Trophoblast cell (in vitro differentiated cells and primary cell): ENCODE data around the gene TMEM14B.

Source experiments
- DNase-seq, 2 donors: peaks; one replicate each; pipeline ENCODE4 v3.0.0-alpha.2; 2016
- H2AFZ ChIP-seq: 2 replicates; pipeline ENCODE4 v1.6.1; 2013; ENCODE audit warnings: low read length, moderate library complexity, mild to moderate bottlenecking; ENCODE audit not compliant: insufficient read depth, poor library complexity
- H2AK5ac ChIP-seq: 2 replicates; pipeline ENCODE4 v1.6.1; 2013; ENCODE audit warnings: mild to moderate bottlenecking, low read length
- H2BK120ac ChIP-seq: 2 replicates; pipeline ENCODE4 v1.6.1; 2013; ENCODE audit warnings: low read length, mild to moderate bottlenecking, moderate library complexity; ENCODE audit not compliant: insufficient read depth, poor library complexity
- H2BK12ac ChIP-seq: 2 replicates; pipeline ENCODE4 v1.6.1; 2013; ENCODE audit warnings: mild to moderate bottlenecking, low read length, moderate library complexity
- H2BK5ac ChIP-seq: 2 replicates; pipeline ENCODE4 v1.6.1; 2013; ENCODE audit warnings: low read length, low read depth, moderate library complexity, mild to moderate bottlenecking; ENCODE audit not compliant: poor library complexity
- H3K14ac ChIP-seq: 2 replicates; pipeline ENCODE4 v1.6.1; 2013; ENCODE audit warnings: mild to moderate bottlenecking, low read length
- H3K18ac ChIP-seq: 2 replicates; pipeline ENCODE4 v1.6.1; 2013; ENCODE audit warnings: mild to moderate bottlenecking, low read length
- H3K23ac ChIP-seq: 2 replicates; pipeline ENCODE4 v1.6.1; 2013; ENCODE audit warnings: low read length
- H3K27ac ChIP-seq: 2 replicates; pipeline ENCODE4 v1.5.1; 2013; ENCODE audit warnings: low read depth, mild to moderate bottlenecking, inconsistent platforms, low read length, moderate library complexity
- H3K27me3 ChIP-seq: 2 replicates; pipeline ENCODE4 v1.6.1; 2013; ENCODE audit warnings: inconsistent platforms, mild to moderate bottlenecking, low read length, moderate library complexity; ENCODE audit not compliant: insufficient read depth
- H3K36me3 ChIP-seq, 2 experiments: 1 replicate in 1 of 2; 2 replicates in 1 of 2; pipeline ENCODE4 v1.6.1; 2013; ENCODE audit warnings: low read length in 2 of 2, mild to moderate bottlenecking in 2 of 2, moderate library complexity in 1 of 2; ENCODE audit not compliant: insufficient read depth in 2 of 2, control insufficient read depth in 1 of 2
- H3K4ac ChIP-seq: 2 replicates; pipeline ENCODE4 v1.6.1; 2013; ENCODE audit warnings: low read depth, mild to moderate bottlenecking, low read length, moderate library complexity
- H3K4me1 ChIP-seq, 2 experiments: 1 replicate in 1 of 2; 2 replicates in 1 of 2; pipeline ENCODE4 v1.6.1; 2013; ENCODE audit warnings: low read length in 2 of 2, mild to moderate bottlenecking in 2 of 2, moderate library complexity in 1 of 2; ENCODE audit not compliant: insufficient read depth in 2 of 2, control insufficient read depth in 1 of 2
- H3K4me2 ChIP-seq: 2 replicates; pipeline ENCODE4 v1.6.1; 2013; ENCODE audit warnings: inconsistent platforms, mild to moderate bottlenecking, low read length, moderate library complexity
- H3K4me3 ChIP-seq: 2 replicates; pipeline ENCODE4 v1.5.1; 2013; ENCODE audit warnings: mild to moderate bottlenecking, low read depth, low read length, inconsistent platforms
- H3K79me1 ChIP-seq: one replicate; pipeline ENCODE4 v1.6.1; 2013; ENCODE audit warnings: low read length
- H3K79me2 ChIP-seq: 2 replicates; pipeline ENCODE4 v1.6.1; 2013; ENCODE audit warnings: low read length, mild to moderate bottlenecking; ENCODE audit not compliant: control insufficient read depth, insufficient read depth, poor library complexity
- H3K9ac ChIP-seq: 2 replicates; pipeline ENCODE4 v1.6.1; 2013; ENCODE audit warnings: mild to moderate bottlenecking, low read length
- H3K9me3 ChIP-seq: 2 replicates; pipeline ENCODE4 v1.6.1; 2013; ENCODE audit warnings: low read depth, mild to moderate bottlenecking, control low read depth, inconsistent platforms, low read length; ENCODE audit not compliant: insufficient read depth
- H4K12ac ChIP-seq: 2 replicates; pipeline ENCODE4 v1.6.1; 2013; ENCODE audit warnings: low read depth, mild to moderate bottlenecking, low read length, moderate library complexity
- H4K8ac ChIP-seq: 2 replicates; pipeline ENCODE4 v1.6.1; 2013; ENCODE audit warnings: low read depth, mild to moderate bottlenecking, low read length, moderate library complexity
- H4K91ac ChIP-seq: one replicate; pipeline ENCODE4 v1.6.1; 2013; ENCODE audit warnings: low read depth, mild to moderate bottlenecking, low read length, moderate library complexity
- WGBS: extraction: QIAGEN DNeasy Blood & Tissue Kit; methylation state at CpG from one replicate; pipeline ENCODE4 v1.1.7; 2013; ENCODE audit warnings: missing lambda C conversion rate; ENCODE audit not compliant: insufficient read length, insufficient coverage; ENCODE audit errors: extremely low coverage; 5-methylcytosine and 5-hydroxymethylcytosine counted together

The TMEM14B gene

DNA sequence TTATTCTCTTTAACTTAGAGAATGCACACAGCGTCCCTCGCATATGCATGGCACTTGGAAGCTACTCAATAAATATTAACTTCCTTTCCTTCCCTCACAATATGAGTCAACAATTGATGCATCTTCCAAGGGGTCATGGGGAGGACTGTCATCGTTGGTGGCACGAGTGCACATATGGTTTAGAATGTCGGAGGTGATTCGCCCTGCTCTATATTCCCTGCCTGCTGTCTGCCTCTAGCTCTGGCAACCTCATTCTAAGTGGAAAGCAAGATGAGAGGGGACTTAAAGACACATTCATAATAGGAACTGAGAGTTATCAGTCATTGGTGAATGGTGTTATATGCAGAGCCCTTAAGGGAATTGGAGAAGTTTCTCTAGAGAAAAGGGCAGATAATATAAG is 46.1 kb downstream of the TMEM14B start:
- H3K27ac ChIP-seq = no peak overlapping the region
- no peak overlapping the region for H3K18ac ChIP-seq
- H2AK5ac ChIP-seq = no peak overlapping the region
- no peak overlapping the region for H3K4me3 ChIP-seq
- H4K91ac ChIP-seq = no peak overlapping the region
- no peaks in the 10 kb centered on the region for H3K4me1 ChIP-seq
- H3K27me3 ChIP-seq = no peaks in the 10 kb centered on the region
- no peak overlapping the region for H4K12ac ChIP-seq
- no peaks in the 10 kb centered on the region for H3K9me3 ChIP-seq
- H4K8ac ChIP-seq = no peak overlapping the region
- WGBS = no CpG with 5 or more reads among the region's 6 CpGs
- H3K36me3 ChIP-seq = peaks cover 3% of the 10 kb centered on the region in 2 experiments
- H3K23ac ChIP-seq = no peak overlapping the region
- H3K14ac ChIP-seq = no peak overlapping the region
- H3K4me2 ChIP-seq = no peak overlapping the region
- no peak overlapping the region for H3K9ac ChIP-seq
- H2BK12ac ChIP-seq = no peak overlapping the region
- no peak overlapping the region for H2BK5ac ChIP-seq
- H3K79me2 ChIP-seq = no peaks in the 10 kb centered on the region
- no peak overlapping the region for H2BK120ac ChIP-seq
- no peak overlapping the region for H2AFZ ChIP-seq
- DNase-seq = no peak
- no peaks in the 10 kb centered on the region for H3K79me1 ChIP-seq
- H3K4ac ChIP-seq = no peak overlapping the region

DNA sequence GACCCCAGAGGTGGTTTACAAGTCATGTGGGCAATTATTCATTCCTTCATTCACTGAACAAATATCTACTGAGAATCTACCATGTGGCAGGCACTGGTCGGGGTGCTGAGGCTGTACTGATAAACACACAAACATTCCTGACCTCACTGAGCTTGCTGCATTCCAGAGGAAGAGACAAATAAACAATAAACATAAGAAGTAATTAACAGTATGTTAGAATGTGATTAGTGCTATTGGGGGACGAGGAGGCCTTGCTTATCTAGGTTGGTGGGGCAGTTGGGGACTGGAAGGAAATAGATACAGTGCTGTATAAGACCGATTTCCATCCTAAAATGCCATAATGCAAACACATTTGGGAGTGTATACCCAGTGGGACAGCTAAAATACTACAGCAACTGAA is 46.6 kb downstream of the TMEM14B start:
- H2BK12ac ChIP-seq = no peak overlapping the region

DNA sequence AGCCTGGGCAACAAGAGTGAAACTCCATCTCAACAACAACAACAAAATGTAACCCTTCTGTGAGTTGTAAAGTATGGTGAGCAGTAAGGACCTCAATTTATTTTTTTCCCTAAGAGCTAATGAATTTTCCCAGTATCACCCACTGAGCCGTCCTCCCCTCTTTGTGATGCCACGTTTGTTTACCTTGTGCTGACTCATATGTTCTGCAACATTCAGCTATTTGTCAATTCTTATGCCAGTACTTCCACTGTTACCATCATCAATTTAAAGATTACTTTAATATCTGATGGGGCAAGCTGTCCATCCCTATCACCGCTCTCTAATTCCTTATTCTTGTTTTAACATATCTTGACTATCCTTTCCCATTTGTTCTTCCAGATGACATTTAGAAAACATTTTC is 53.2 kb downstream of the TMEM14B start:
- no peak overlapping the region for H4K12ac ChIP-seq
- no peak overlapping the region for H2AFZ ChIP-seq
- no peak overlapping the region for H3K4me2 ChIP-seq
- no peak overlapping the region for H3K27ac ChIP-seq
- H3K4me3 ChIP-seq = no peak overlapping the region
- DNase-seq = no peak
- H3K23ac ChIP-seq = no peak overlapping the region
- no peak overlapping the region for H2BK5ac ChIP-seq
- no peak overlapping the region for H3K9ac ChIP-seq
- H3K4me1 ChIP-seq = no peaks in the 10 kb centered on the region
- H3K79me2 ChIP-seq = no peaks in the 10 kb centered on the region
- H3K9me3 ChIP-seq = no peaks in the 10 kb centered on the region
- H3K14ac ChIP-seq = no peak overlapping the region
- H3K4ac ChIP-seq = no peak overlapping the region
- H3K27me3 ChIP-seq = no peaks in the 10 kb centered on the region
- no peaks in the 10 kb centered on the region for H3K79me1 ChIP-seq
- WGBS = 100% methylated on average over 1 of the region's 3 CpGs
- no peak overlapping the region for H4K8ac ChIP-seq
- H3K18ac ChIP-seq = no peak overlapping the region
- no peak overlapping the region for H2BK120ac ChIP-seq
- no peak overlapping the region for H2AK5ac ChIP-seq
- no peak overlapping the region for H2BK12ac ChIP-seq
- peaks cover 0 to 3% of the 10 kb centered on the region in 2 experiments for H3K36me3 ChIP-seq
- H4K91ac ChIP-seq = no peak overlapping the region

More for the DNA sequence above, 46.6 kb downstream of the TMEM14B start:
- Histone ChIP-seq H3K4me2 (no peak overlapping the region), H3K9ac (no peak overlapping the region), H4K91ac (no peak overlapping the region), H3K27ac (no peak overlapping the region), H2AK5ac (no peak overlapping the region), H3K14ac (no peak overlapping the region), H3K27me3 (no peaks in the 10 kb centered on the region), H3K36me3 (peaks cover 3% of the 10 kb centered on the region in 2 experiments), H4K8ac (no peak overlapping the region), H3K9me3 (no peaks in the 10 kb centered on the region), H3K23ac (no peak overlapping the region), H2AFZ (no peak overlapping the region), H3K18ac (no peak overlapping the region), H3K4ac (no peak overlapping the region), H4K12ac (no peak overlapping the region), H2BK5ac (no peak overlapping the region), H3K4me1 (no peaks in the 10 kb centered on the region), H2BK120ac (no peak overlapping the region), H3K79me2 (no peaks in the 10 kb centered on the region), H3K79me1 (no peaks in the 10 kb centered on the region), H3K4me3 (no peak overlapping the region)
- WGBS = no CpG with 5 or more reads among the region's 3 CpGs
- DNase-seq = no peak

- Histone ChIP-seq H3K27me3 (no peaks in the 10 kb centered on the region), H2AFZ (no peak overlapping the region), H2AK5ac (no peak overlapping the region), H2BK12ac (no peak overlapping the region), H3K4me1 (no peaks in the 10 kb centered on the region), H3K4ac (no peak overlapping the region), H4K91ac (no peak overlapping the region), H3K9me3 (no peaks in the 10 kb centered on the region), H3K18ac (no peak overlapping the region), H2BK120ac (no peak overlapping the region), H3K4me2 (no peak overlapping the region), H3K79me2 (no peaks in the 10 kb centered on the region), H3K4me3 (no peak overlapping the region), H2BK5ac (no peak overlapping the region), H4K8ac (no peak overlapping the region), H3K36me3 (peaks cover 0 to 2% of the 10 kb centered on the region in 2 experiments), H3K27ac (no peak overlapping the region), H4K12ac (no peak overlapping the region), H3K9ac (no peak overlapping the region), H3K14ac (no peak overlapping the region), H3K79me1 (no peaks in the 10 kb centered on the region), H3K23ac (no peak overlapping the region)
- DNase-seq = peak; percentile 49 to 80
- WGBS = no CpG with 5 or more reads among the region's 2 CpGs
These were observed 53.7 kb downstream of the TMEM14B start for GRCh38 chr6:10801224-10801848.
